Activated CD8-positive, alpha-beta memory T cell treated with anti-CD3 and anti-CD28 coated beads for 48 hours (primary cell): ENCODE results near the gene GATD1.

Experiments
- DNase-seq, 3 experiments: peaks; one replicate each; pipeline ENCODE4 v3.0.0-alpha.2; 2020; ENCODE audit warnings: low read depth in 2 of 3, low spot score in 2 of 3

The GATD1 gene, protein sequence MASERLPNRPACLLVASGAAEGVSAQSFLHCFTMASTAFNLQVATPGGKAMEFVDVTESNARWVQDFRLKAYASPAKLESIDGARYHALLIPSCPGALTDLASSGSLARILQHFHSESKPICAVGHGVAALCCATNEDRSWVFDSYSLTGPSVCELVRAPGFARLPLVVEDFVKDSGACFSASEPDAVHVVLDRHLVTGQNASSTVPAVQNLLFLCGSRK

DNA sequence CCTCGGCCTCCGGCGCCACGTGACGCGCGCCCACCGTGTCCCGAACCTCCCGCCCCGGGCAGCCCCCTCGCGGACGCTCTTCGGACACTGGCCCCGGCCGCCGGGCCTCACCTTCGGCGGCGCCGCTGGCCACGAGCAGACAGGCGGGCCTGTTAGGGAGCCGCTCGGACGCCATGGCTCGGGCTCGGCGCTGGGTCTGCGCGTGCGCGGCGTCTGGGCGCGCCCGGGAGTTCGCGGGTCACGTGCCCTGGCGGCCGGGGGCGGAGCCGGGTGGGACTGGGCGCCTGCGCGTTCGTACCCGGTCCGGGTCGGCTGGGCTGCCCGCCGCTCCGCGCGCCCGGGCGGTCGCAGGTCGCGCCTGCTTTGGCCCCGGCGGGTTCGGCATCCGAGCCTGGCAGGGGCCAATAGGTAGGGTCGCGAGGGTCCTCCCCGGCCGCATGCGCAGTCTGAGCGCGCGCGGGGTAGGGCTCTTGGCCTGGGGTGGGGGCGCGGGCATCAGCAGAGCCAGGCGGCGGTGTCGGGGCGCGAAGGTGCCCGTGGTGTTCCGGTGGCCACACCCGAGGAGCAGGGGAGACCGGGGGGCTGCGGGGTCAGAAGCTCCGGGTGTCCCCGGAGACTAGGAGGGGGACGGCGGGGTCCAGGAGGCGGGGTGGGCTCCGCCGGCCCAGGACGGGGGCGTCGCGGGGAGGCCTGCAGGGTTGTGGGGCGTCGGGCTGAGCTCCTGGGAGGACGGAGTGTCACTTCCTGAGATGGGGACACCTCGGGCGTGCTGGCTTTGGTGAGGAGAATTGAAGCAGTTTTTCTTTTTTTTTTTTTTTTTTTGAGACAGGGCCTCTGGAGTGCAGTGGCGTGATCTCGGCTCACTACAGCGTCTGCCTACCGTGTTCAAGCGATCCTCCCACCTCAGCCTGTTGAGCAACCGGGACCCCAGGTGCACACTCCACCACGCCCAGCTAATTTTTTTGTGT lies at the start of gene GATD1:
Gene GATD1 (minus strand): TSS at position 200 of the 968 bp plus-strand sequence. CDS start 25 bp downstream, at position 175.
- peak; percentile 82 to 91 (median 89) for DNase-seq

DNA sequence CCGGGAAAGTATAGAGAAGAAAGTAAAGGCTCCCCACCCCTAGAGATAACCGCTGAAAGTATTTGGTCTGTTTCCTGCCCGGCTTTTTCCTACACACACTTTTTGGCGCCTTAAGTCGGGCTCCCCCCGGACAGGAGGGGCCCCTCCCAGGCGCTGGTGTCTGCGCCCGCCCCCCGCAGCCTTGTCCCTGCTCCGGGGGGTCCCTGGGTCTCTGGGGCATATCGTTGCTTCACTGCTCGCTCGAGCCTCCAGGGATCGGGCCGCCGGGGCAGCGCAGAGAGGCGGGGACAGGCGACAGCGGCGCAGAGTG lies 49.5 kb upstream of the GATD1 start:
- no peak for DNase-seq

DNA sequence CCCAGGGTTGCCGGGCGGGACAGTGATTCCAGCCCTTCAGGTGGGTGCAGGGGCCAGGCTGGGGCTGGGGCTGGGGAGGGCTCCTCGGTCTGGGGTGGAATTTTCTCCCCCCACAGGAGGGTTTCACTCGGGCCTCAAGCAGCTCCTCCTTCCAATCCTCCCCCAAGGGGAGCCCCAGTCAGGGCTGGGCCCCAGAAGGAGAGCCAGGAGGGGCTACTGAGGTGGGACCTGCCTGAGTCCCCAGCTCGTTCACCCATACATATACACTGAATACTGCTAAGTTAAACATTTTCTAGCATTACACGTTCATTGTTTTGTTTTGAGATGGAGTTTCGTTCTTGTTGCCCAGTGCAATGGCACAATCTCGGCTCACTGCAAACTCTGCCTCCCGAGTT lies 48.9 kb upstream of the GATD1 start:
- DNase-seq, result no peak

DNA sequence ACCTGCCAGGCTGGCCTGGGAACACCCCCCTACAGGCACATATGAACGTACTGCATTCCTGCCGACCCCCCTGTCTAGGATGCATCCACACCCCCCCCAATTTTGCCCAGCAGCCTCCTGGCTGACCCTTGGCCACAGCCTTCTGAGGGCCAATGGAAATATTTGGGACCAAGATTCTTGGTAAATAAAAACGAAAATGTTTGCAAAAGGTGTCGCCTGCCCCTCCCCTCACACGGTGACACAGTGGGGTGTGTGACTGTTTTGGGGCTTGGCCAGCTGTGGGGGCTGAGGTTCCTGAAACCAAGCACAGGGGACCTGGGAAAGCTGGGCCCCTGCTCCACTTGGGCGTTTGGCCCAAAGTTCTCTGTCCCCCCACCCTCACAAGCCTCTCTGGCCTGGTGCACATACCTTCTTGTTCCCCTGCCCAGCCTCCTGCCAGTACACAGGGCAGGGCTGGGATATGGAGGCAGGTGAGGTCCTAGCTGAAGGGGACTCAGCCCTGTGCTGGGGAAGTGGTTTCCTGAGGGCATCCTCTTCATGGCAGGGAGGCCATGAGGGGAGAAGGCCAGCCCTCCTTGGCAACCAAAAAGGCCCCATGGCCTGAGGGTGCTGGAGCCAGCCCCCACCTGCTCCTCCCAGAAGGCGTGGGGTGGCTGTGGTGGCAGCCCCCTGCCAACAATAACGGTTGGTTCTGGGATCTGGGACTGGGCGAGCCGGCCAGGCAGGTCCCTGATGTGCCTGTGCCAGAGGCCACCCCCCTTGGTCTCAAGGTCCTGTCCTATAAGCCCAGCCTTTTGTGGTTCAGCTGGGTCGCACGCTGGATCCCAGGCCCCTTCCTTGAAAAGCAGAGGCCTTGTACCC lies 48.3 kb upstream of the GATD1 start:
- no peak for DNase-seq

DNA sequence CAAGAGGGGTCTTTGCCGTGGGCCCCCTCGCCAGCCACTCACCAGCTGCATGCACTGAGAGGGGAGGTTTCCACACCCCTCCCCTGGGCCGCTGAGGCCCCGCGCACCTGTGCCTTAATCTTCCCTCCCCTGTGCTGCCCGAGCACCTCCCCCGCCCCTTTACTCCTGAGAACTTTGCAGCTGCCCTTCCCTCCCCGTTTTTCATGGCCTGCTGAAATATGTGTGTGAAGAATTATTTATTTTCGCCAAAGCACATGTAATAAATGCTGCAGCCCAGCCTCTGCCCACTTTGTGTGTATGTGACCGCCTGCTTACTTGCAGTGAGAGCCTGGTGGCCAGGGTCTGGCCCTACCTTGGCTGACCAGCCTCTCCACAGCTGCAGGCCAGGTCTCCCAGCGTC lies 47.7 kb upstream of the GATD1 start:
- DNase-seq, result no peak

DNA sequence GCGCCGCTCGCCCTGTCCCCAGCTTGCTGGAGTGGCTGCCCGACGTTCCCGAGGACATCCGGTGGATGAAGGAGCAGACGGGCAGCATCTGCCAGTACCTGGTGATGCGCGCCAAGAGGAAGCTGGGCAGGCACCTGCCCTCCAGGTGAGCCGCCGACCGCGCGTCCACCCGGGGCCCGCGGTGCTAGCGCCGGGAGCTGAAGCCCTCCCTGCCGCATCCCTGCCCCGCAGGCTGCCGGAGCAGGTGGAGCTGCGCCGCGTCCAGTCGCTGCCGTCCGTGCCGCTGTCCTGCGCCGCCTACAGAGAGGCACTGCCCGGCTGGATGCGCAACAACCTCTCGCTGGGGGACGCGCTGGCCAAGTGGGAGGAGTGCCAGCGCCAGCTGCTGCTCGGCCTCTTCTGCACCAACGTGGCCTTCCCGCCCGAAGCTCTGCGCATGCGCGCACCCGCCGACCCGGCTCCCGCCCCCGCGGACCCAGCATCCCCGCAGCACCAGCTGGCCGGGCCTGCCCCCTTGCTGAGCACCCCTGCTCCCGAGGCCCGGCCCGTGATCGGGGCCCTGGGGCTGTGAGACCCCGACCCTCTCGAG lies 47.1 kb upstream of the GATD1 start:
- no peak for DNase-seq

DNA sequence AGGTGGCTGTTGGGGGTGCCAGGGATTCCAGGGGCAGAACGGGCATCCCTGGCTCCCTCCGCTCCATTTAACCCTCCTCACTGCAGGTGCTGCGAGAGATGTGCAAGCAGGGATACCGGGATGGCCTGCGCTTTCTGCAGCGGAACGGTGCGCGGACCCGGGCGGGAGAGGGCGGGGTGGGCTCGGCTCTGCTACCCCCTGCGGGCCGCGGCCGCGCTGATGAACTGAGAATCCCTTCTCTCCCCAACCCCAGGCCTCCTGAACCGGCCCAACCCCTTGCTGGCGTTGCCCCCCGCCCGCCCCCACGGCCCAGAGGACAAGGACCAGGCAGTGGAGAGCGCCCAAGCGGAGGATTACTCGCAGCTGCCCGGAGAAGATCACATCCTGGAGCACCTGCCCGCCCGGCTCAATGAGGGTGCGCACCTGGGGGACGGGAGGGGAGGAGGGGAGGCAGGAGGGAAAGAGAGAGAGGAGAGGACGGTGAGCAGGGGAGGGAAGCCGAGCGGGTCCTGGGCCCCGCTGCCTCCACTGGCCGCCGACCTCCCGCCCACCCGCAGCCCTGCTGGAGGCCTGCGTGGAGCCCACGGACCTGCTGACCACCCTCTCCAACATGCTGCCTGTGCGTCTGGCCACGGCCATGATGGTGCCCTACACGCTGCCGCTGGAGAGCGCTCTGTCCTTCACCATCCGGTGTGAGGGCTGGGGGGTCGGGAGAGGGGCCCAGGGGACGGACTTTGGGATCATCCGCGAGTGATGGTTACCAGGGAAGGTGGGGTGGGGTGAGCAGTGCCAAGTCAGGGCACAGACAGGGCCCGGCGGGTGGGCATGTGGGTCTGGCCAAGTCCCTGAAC lies 46.4 kb upstream of the GATD1 start:
- DNase-seq, result no peak

DNA sequence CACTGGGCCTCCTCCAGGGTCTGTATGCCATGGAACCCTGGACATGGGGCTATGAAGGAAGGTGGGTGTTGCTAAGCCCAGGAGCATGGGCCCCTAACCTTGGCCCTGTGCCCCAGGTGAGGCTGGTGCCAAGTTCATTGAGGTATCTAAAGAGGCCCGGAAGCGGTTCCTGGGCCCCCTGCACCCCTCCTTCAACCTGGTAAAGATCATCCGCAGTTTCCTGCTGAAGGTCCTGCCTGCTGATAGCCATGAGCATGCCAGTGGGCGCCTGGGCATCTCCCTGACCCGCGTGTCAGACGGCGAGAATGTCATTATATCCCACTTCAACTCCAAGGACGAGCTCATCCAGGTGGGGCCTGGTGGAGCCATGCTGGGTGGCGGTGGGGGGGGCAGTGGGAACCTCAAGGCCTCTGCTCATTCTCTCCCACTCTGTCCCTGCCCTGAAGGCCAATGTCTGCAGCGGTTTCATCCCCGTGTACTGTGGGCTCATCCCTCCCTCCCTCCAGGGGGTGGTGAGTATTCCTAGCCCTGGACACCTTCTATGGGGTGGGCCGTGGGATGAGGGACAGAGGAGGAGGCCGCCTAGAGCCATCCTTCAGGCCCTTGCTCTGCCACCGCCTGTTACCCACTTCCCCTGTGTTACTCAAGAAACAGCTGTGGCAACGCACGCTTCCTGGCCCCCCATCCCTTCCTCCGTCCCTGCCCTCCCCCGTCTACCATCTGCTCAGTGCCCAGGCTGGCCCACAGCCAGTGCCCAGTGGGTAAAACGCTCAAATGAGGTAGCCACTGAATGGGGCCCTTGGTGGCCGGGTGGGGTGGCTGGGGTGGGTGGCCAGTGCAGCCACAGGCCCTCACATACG lies 44.5 kb upstream of the GATD1 start:
- no peak for DNase-seq

DNA sequence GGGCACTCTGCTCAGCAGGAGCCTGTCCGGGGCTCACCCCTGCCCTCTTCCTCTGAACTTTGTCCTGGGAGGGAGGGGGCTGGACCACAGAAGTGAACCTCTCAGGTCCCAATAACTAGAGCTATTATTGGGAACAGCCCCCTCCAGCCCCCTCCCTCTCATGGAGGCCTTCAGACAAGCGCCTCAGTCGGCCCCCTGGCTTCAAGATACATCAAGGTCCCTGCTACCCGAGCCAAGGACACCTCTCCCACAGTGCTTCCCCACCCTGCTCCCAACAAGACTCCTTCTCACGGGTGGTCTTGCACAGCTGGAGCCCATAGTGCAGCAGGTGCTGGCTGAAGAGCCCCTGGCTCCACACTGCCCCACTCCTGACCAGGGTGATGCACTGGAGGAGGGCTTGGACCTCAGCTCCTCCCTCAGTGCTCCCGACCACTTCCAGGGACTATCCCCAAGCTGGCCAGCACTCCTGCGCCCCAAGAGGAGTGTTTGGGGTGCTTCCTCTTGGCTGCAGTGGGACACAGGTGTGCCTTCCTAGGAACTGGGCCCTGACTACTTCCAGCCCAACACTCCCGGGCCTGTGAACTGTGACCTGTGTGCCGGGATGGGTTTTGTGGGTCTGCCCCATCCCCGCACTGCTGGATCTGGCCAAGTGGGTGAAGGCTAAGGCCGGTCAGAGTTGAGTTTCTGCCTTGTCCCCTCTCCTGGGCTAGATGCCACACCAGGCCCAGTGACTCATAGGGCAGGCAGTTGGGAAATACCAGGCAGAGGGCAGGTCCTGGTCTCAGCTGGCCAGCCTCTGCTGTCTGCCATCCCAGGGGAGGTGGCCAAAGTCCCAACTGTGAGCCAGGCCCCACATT lies 43.6 kb upstream of the GATD1 start:
- no peak for DNase-seq

DNA sequence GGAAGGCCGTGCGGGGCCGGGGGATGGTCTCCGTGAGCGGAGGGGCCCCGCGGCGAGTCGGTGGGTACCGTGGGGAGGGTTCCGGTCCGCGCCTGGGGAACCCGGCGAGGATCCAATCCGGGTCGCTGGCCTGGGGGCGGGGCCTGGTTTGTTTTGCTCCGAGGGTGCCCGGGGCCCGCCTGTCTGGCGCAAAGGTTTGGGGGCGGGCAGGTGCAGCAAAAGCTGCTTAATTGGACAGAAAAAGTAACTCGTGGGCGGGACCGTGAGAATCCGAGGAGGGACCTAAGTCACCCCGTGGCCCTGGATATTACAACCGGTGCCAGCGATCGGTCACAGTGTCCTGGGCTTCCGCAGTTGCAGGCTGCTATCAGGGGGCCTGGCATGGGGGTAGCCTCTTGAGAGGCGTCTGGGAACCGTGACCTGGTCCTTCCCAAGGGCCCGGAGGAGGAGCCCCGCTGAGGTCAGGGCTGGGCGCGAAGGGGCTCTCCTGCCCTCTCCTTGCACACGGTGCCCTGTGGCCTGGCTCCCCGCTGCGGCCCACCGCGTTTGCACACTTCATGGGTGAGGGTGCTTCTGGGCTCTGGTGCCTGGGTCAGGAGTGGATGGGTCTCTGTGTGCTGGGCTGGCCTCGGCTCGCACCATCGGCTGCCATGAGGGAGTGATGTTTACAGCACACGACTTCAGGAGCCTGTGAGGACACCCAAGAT lies 42.8 kb upstream of the GATD1 start:
- peak in 2 of 3 experiments; percentile 78 to 79 for DNase-seq

DNA sequence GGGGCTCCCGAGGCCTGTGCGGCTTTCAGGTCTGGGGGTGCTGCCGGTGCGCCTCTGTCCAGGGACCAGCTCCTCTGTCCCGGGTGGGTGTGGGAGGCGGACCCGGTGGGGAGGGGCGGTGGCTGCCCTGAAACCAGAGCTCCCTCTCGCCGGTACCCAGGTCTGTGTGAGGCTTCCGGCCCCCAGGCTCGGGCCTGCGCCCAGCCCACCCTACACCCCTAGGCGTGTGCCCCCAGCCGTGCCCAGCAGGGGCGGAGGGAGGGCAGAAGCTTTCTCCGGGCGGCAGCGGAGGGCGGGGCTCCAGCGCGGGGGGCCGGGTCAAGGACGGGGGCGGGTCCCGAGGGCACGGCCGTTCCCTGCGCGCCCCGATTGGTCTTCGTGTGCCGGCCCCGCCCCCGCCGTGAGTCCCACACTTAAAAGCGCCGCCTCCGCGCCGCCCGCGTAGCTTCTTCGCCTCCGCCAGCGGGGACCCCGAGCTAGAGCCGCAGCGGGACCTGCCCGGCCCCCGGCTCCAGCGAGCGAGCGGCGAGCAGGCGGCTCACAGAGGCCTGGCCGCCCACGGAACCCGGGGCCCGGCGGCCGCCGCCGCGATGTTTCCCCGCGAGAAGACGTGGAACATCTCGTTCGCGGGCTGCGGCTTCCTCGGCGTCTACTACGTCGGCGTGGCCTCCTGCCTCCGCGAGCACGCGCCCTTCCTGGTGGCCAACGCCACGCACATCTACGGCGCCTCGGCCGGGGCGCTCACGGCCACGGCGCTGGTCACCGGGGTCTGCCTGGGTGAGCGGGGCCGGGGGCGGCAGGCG lies 42.0 kb upstream of the GATD1 start:
- DNase-seq, result peak in 2 of 3 experiments; percentile 77 to 79

DNA sequence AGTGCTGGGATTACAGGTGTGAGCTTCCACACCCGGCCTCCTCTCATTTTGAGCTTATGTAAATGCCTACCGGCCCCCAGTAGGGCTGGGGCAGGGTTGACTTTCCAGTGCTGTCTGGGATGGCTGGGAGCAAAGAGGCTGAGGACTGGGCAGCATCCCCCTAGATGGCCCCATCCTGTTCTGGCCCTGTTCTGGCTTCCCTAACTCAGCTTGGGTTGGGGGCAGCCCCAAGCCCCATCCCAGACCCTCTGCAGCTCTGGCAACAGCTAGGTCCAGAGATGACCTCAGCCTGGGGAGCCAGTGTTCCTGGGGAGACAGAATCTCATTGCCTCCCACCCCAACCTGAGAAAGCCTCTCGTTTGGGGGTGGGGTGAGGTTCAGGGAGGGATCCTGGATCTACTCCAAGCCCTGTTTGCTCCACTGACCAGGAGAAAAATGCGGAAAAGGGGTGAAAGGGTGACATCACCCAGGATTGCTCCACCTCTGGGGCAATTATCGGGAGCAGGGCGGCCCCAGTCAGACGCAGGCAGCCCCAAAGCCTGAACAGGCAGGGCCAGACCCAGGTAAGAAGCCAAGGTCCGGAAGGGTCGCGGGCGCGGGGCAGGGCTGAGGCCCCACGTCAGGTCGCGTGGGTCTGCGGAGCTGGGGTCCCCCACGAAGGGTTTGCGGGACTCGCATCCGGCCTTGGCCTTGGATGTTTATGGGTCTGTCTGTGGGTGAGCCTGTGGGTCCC lies 41.3 kb upstream of the GATD1 start, which contains the start of gene PNPLA2:
Gene PNPLA2 (plus strand): TSS at position 519 of the 733 bp plus-strand sequence. CDS start 805 bp downstream, outside the sequence.
- DNase-seq, result no peak

DNA sequence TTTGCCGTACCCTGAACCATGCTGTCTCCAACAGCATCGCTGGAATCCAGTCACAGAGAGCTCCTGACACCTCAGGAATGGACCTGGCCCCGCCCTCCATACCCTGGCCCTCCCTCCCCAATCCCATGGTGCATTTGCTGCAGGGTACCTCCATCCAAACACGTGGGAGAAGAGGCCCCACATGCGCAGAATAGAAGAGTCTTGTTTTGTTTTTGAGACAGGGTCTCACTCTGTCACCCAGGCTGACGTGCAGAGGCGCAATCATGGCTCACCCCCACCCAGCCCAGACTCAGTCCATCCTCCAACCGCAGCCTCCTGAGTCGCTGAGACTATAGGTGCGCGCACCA lies 39.1 kb upstream of the GATD1 start:
- no peak for DNase-seq

DNA sequence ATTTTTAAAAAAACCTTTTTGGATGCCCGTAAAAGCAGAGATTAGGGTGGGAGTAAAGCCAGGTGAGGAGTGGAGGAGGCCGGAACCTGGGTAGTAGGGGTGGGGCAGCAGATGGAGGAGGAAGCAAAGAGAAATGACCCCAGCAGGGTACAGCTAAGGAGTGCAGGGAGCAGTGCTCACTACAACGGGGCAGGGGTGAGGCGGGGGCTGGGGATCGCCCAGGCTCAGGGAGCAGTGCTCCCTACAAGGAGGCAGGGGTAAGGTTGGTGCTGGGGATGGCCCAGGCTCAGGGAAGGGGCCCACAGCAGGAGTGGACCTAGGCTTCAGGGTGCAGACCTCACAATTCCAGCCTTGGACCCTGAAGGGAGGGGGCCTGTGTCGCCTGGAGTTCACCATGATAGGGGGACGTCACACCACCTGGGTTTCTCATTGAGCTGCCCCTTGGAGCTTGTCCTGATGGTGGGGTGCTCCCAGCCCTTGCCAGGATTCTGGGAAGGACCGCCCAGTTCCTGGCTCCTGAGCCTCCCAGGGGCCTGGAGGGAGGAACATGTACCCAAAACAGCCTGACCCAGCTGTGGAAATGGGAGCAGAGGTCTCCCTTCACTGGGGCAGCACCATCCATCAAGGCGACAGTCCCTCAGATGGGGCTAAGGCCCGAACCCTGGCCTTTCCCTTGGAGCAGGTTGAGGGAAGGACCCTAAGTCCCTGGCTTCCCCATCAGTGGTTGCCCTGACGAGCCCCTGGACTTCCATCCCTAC lies 38.6 kb upstream of the GATD1 start:
- no peak for DNase-seq

DNA sequence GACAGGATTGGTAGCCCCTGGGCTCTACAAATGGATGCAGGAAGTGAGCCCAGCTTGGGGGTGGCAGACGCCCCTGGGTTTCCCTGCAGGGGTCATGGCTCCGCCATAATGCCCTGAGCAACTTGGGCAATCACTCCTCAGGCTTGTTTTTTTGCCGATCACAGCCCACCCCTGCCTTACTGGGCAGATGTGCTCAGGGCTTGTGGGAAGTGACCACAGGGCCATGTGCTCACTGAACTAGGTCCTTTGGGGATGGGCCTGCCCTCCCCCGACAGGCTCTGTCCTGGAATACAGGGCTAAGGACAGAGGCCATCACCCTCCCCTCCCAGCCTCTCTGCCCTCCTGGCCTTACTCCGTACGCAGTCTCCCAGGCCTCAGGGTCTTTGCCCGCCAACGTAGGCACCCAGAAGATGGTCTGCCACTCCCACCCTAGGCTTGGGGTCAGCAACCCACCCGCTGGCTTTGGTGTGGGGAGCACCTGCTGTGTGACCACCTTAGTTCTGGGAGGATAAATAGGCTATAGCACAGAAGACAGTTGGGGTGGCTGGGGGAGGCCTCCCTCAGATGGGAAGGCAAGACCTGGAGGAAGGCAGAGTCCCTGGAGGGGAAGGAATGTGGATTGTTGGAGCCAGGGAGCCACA lies 36.3 kb upstream of the GATD1 start:
- DNase-seq, result no peak
